Upper lobe of left lung (tissue), 6 donors: ENCODE measurements around the gene MX2. TPM values are rescaled to one million over a fixed set of nuclear protein-coding genes. Genes with fewer than 3 reads are reported as not detected.
A peak's percentile ranks its signal among the peaks of the same experiment; 100 is the strongest.

Experiments
- ATAC-seq, 2 donors: fragments of 200-7000 bp; cut with Tn5 transposase; one replicate each; pipeline ENCODE4 v1.9.1; 2022; ENCODE audit warnings: mild to moderate bottlenecking in 2 of 2, moderate library complexity in 2 of 2; ENCODE audit not compliant: low FRiP score in 2 of 2
- DNase-seq, 2 donors: peaks; one replicate each; pipeline ENCODE4 v3.0.0-alpha.2; 2019 to 2020
- H3K27ac ChIP-seq, 4 donors: fragments of 200-600 bp; sonication (generic); one replicate each; pipeline ENCODE4 v1.5.1; 2016 to 2019
- H3K27me3 ChIP-seq, 4 donors: fragments of 200-600 bp; sonication (generic); one replicate each; pipeline ENCODE4 v1.5.1; 2017 to 2019
- H3K36me3 ChIP-seq, 4 donors: fragments of 200-600 bp; sonication (generic); one replicate each; pipeline ENCODE4 v1.5.1; 2016 to 2019
- H3K4me1 ChIP-seq, 4 donors: fragments of 200-600 bp; sonication (generic); one replicate each; pipeline ENCODE4 v1.5.1; 2018 to 2019
- H3K4me3 ChIP-seq, 4 donors: fragments of 200-600 bp; sonication (generic); one replicate each; pipeline ENCODE4 v1.5.1; 2017 to 2019; ENCODE audit warnings: mild to moderate bottlenecking in 2 of 4, moderate library complexity in 1 of 4
- H3K9me3 ChIP-seq, 4 donors: fragments of 200-600 bp; sonication (generic); one replicate each; pipeline ENCODE4 v1.5.1; 2018 to 2019
- EP300 ChIP-seq, 4 donors: sonication (generic); formaldehyde crosslinking; IDR thresholded peaks; one replicate each; pipeline ENCODE4 v1.5.1; 2017; ENCODE audit warnings: antibody characterized with exemption in 4 of 4, control low read depth in 2 of 4
- POLR2A ChIP-seq, 4 donors: fragments of 450-650 bp; IDR thresholded peaks; one replicate each; pipeline ENCODE4 v1.5.1; 2016 to 2017; ENCODE audit warnings: antibody characterized with exemption in 4 of 4, mild to moderate bottlenecking in 2 of 4
- POLR2AphosphoS5 ChIP-seq, 2 donors: sonication (generic); formaldehyde crosslinking; IDR thresholded peaks; one replicate each; pipeline ENCODE4 v1.5.1; 2017; ENCODE audit warnings: antibody characterized with exemption in 2 of 2
- WGBS, 2 donors: methylation state at CpG; one replicate each; pipeline ENCODE4 v1.1.5; 2017 to 2018; 5-methylcytosine and 5-hydroxymethylcytosine counted together
- total RNA-seq, 6 donors: library from RNA; depleted of rRNA in 4 of 6; stranded (reverse); fragments of >200 nt in 4 of 6; gene quantifications; one replicate each; pipeline versions ENCODE4 v1.1.0 to v1.2.1, GENCODE V29; 2016 to 2021
- TF ChIP-seq, protein P1 (sequence below), 6 experiments: fragments of 450-650 bp in 4 of 6; fragments of 200-600 bp in 2 of 6; sonication (generic) in 2 of 6; IDR thresholded peaks; one replicate each; pipeline ENCODE4 v1.5.1; 2016 to 2019; ENCODE audit warnings: antibody characterized with exemption in 6 of 6
- donor health status: DM: no; HTN: no; CAD: no; lungs with moderate emphysema.
- donor health status: DM: no; HTN: yes; CAD: no; lungs with severe emphysema.

The MX2 gene
- total RNA-seq, 6 donors from 2014 or later: 5.8 to 37.2 (median 25.8) TPM

GRCh38 chr21:41379901-41380300 is 18.1 kb downstream of the MX2 start:
- H3K9me3 ChIP-seq: no peaks in the 10 kb centered on the region
- no peak overlapping the region for H3K27ac ChIP-seq
- no peak overlapping the region for H3K4me3 ChIP-seq
- DNase-seq (no peak), ATAC-seq (no peak)
- TF ChIP-seq POLR2A (IDR thresholded peaks at IDR 0.05) (no peak), EP300 (IDR thresholded peaks at IDR 0.05) (no peak), POLR2AphosphoS5 (IDR thresholded peaks at IDR 0.05) (no peak)
- TF ChIP-seq, protein P1, sequence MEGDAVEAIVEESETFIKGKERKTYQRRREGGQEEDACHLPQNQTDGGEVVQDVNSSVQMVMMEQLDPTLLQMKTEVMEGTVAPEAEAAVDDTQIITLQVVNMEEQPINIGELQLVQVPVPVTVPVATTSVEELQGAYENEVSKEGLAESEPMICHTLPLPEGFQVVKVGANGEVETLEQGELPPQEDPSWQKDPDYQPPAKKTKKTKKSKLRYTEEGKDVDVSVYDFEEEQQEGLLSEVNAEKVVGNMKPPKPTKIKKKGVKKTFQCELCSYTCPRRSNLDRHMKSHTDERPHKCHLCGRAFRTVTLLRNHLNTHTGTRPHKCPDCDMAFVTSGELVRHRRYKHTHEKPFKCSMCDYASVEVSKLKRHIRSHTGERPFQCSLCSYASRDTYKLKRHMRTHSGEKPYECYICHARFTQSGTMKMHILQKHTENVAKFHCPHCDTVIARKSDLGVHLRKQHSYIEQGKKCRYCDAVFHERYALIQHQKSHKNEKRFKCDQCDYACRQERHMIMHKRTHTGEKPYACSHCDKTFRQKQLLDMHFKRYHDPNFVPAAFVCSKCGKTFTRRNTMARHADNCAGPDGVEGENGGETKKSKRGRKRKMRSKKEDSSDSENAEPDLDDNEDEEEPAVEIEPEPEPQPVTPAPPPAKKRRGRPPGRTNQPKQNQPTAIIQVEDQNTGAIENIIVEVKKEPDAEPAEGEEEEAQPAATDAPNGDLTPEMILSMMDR (IDR thresholded peaks at IDR 0.05): no peak
- WGBS, 2 donors: 87 to 93% methylated on average over 12 of the region's 12 CpGs
- no peaks in the 10 kb centered on the region for H3K4me1 ChIP-seq
- no peaks in the 10 kb centered on the region for H3K27me3 ChIP-seq
- H3K36me3 ChIP-seq: peaks cover 0 to 54% (median 28%) of the 10 kb centered on the region in 4 donors

- Histone ChIP-seq H3K36me3 (peaks cover 0 to 50% (median 30%) of the 10 kb centered on the region in 4 donors), H3K4me3 (no peak overlapping the region), H3K4me1 (no peaks in the 10 kb centered on the region), H3K27ac (no peak overlapping the region), H3K27me3 (no peaks in the 10 kb centered on the region), H3K9me3 (no peaks in the 10 kb centered on the region)
- DNase-seq (no peak), ATAC-seq (no peak)
- TF ChIP-seq, protein P1 (IDR thresholded peaks at IDR 0.05): no peak
- no peak for TF ChIP-seq EP300 (IDR thresholded peaks at IDR 0.05)
- TF ChIP-seq POLR2A (IDR thresholded peaks at IDR 0.05): no peak
- no peak for TF ChIP-seq POLR2AphosphoS5 (IDR thresholded peaks at IDR 0.05)
These were observed 19.9 kb downstream of the MX2 start for GRCh38 chr21:41381731-41382130.

DNA sequence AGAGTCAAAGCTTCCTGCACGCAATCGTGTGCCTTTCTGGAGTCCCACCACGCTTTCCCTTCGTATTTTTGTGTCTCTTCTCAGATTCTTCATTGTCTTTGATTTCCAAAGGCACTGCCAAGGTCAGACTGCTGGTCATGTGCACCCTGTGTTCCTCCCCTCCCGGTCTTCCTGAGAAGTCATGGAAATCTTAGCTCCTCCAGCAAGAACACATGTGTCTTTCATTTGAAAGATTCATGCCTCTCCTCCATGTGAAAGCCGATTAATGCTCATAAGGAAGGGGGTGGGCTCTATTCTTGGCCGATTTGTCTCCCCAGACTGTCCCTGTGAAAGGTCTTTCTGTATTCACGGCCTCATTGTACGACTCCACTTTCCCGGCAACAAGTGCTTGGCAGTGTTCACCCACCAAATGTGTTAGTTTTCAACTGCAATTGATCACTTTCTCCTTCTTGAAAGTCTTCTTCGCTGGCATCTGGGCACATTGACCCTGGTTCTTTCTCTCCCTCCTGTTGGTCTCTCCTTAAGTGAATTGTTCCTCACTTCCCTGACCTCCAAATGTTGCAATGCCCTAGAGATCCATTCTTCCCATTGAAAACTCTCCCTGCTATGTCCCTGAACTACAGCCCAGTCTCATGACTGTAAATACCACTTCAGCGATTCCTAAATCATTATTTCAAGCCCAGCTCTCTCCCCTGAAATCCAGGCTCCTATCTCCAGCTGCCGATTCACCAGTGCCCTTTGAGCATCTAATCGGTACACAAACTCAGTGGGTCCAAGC is 25.4 kb downstream of the MX2 start:
- ATAC-seq: peak in 1 of 2 donors; percentile 38
- DNase-seq: no peak
- H3K4me1 ChIP-seq: no peaks in the 10 kb centered on the region
- TF ChIP-seq POLR2AphosphoS5 (IDR thresholded peaks at IDR 0.05): no peak
- TF ChIP-seq, protein P1 (IDR thresholded peaks at IDR 0.05): no peak
- TF ChIP-seq POLR2A (IDR thresholded peaks at IDR 0.05): no peak
- no peak for TF ChIP-seq EP300 (IDR thresholded peaks at IDR 0.05)
- no peaks in the 10 kb centered on the region for H3K27me3 ChIP-seq
- H3K4me3 ChIP-seq: no peak overlapping the region
- peaks cover 0 to 22% (median 7%) of the 10 kb centered on the region in 4 donors for H3K36me3 ChIP-seq
- H3K27ac ChIP-seq: no peak overlapping the region
- WGBS, 2 donors: 91 to 93% methylated on average over 14 of the region's 14 CpGs
- no peaks in the 10 kb centered on the region for H3K9me3 ChIP-seq

- Histone ChIP-seq H3K27ac (no peak overlapping the region), H3K36me3 (peaks cover 0 to 18% (median 6%) of the 10 kb centered on the region in 4 donors), H3K4me3 (no peak overlapping the region), H3K27me3 (no peaks in the 10 kb centered on the region), H3K9me3 (no peaks in the 10 kb centered on the region), H3K4me1 (no peaks in the 10 kb centered on the region)
- DNase-seq: no peak
- 86 to 93% methylated on average over 8 of the region's 8 CpGs for WGBS, 2 donors
- TF ChIP-seq, protein P1 (IDR thresholded peaks at IDR 0.05): no peak
- TF ChIP-seq POLR2AphosphoS5 (IDR thresholded peaks at IDR 0.05) (no peak), POLR2A (IDR thresholded peaks at IDR 0.05) (no peak), EP300 (IDR thresholded peaks at IDR 0.05) (no peak)
- ATAC-seq: peak in 1 of 2 donors; percentile 14
These were observed 26.0 kb downstream of the MX2 start for GRCh38 chr21:41387824-41388223.

- H3K4me3 ChIP-seq: no peak overlapping the region
- no peak for ATAC-seq
- 93 to 97% methylated on average over 14 of the region's 14 CpGs for WGBS, 2 donors
- peaks cover 0 to 13% (median 6%) of the 10 kb centered on the region in 4 donors for H3K36me3 ChIP-seq
- H3K4me1 ChIP-seq: no peaks in the 10 kb centered on the region
- no peaks in the 10 kb centered on the region for H3K9me3 ChIP-seq
- DNase-seq: no peak
- H3K27ac ChIP-seq: no peak overlapping the region
- no peaks in the 10 kb centered on the region for H3K27me3 ChIP-seq
- no peak for TF ChIP-seq EP300 (IDR thresholded peaks at IDR 0.05)
- TF ChIP-seq, protein P1 (IDR thresholded peaks at IDR 0.05): no peak
- no peak for TF ChIP-seq POLR2AphosphoS5 (IDR thresholded peaks at IDR 0.05)
- no peak for TF ChIP-seq POLR2A (IDR thresholded peaks at IDR 0.05)
These were observed 26.4 kb downstream of the MX2 start for GRCh38 chr21:41388259-41388658.
